Hepatocyte (in vitro differentiated cells): ENCODE data around the gene TRAF7. TPM values are rescaled to one million over a fixed set of nuclear protein-coding genes. Genes with fewer than 3 reads are reported as not detected.

ENCODE experiments used
- DNase-seq: peaks from one replicate; pipeline ENCODE4 v3.0.0-alpha.2; 2016; ENCODE audit warnings: low spot score
- H2AFZ ChIP-seq: fragments of 200-600 bp; sonication (generic); 2 replicates; pipeline ENCODE4 v1.6.0; 2016; ENCODE audit warnings: antibody characterized with exemption, mild to moderate bottlenecking
- H3K27ac ChIP-seq: fragments of 200-600 bp; sonication (generic); 2 replicates; pipeline ENCODE4 v1.5.1; 2016; ENCODE audit warnings: mild to moderate bottlenecking
- H3K27me3 ChIP-seq: fragments of 200-600 bp; sonication (generic); 2 replicates; pipeline ENCODE4 v1.6.1; 2016
- H3K36me3 ChIP-seq: fragments of 200-600 bp; sonication (generic); replicated peaks from 2 replicates; pipeline ENCODE4 v1.5.1; 2016; ENCODE audit warnings: low read depth; ENCODE audit not compliant: insufficient read depth
- H3K4me1 ChIP-seq: fragments of 200-600 bp; sonication (generic); 2 replicates; pipeline ENCODE4 v1.5.1; 2016; ENCODE audit warnings: mild to moderate bottlenecking, moderate library complexity; ENCODE audit not compliant: insufficient read depth
- H3K4me2 ChIP-seq: fragments of 200-600 bp; sonication (generic); 2 replicates; pipeline ENCODE4 v1.6.0; 2016
- H3K4me3 ChIP-seq: fragments of 200-600 bp; sonication (generic); 2 replicates; pipeline ENCODE4 v1.5.1; 2016; ENCODE audit warnings: mild to moderate bottlenecking
- H3K79me2 ChIP-seq: fragments of 200-600 bp; sonication (generic); 2 replicates; pipeline ENCODE4 v1.6.0; 2017; ENCODE audit warnings: mild to moderate bottlenecking
- H3K9me2 ChIP-seq: fragments of 200-600 bp; sonication (generic); replicated peaks from 2 replicates; pipeline ENCODE4 v1.6.0; 2017; ENCODE audit warnings: mild to moderate bottlenecking; ENCODE audit not compliant: insufficient read depth
- H3K9me3 ChIP-seq: fragments of 200-600 bp; sonication (generic); 2 replicates; pipeline ENCODE4 v1.5.1; 2016; ENCODE audit warnings: low read depth, mild to moderate bottlenecking
- H4K20me1 ChIP-seq: fragments of 200-600 bp; sonication (generic); 2 replicates; pipeline ENCODE4 v1.6.0; 2016; ENCODE audit warnings: mild to moderate bottlenecking; ENCODE audit not compliant: insufficient read depth, poor library complexity, severe bottlenecking
- CTCF ChIP-seq: fragments of 200-600 bp; sonication (generic); IDR thresholded peaks from 2 replicates; pipeline ENCODE4 v1.5.1; 2016; ENCODE audit warnings: antibody characterized with exemption, mild to moderate bottlenecking; ENCODE audit not compliant: poor library complexity
- EZH2 ChIP-seq: fragments of 200-600 bp; sonication (generic); IDR thresholded peaks from 2 replicates; pipeline ENCODE4 v1.6.1; 2016; ENCODE audit warnings: antibody characterized with exemption, mild to moderate bottlenecking, borderline replicate concordance
- EZH2phosphoT487 ChIP-seq: fragments of 200-600 bp; sonication (generic); IDR thresholded peaks from one replicate; pipeline ENCODE4 v1.6.1; 2018; ENCODE audit warnings: antibody characterized with exemption, mild to moderate bottlenecking, low read depth, moderate library complexity; ENCODE audit not compliant: unreplicated experiment, severe bottlenecking
- WGBS: methylation state at CpG from one replicate; pipeline ENCODE4 v1.1.6; 2016; ENCODE audit warnings: low lambda C conversion rate; ENCODE audit errors: missing lambda C conversion rate; 5-methylcytosine and 5-hydroxymethylcytosine counted together
- polyA plus RNA-seq: library from polyadenylated mRNA; unstranded; fragments of >200 nt; fragmentation: Nextera tagmentation; extraction: Ambion mirVana; gene quantifications from 2 replicates; pipeline ENCODE4 v1.2.1, GENCODE V29; 2016
- total RNA-seq: library from RNA; depleted of rRNA; stranded (reverse); fragments of >200 nt; gene quantifications from 2 replicates; pipeline ENCODE4 v1.2.3, GENCODE V29; 2014

Gene TRAF7
- total and polyA plus RNA-seq, 2 experiments from 2014 or later, result 37.4 to 55.1 TPM

- no peaks in the 10 kb centered on the region for H3K9me2 ChIP-seq
- peaks cover 47% of the 10 kb centered on the region for H3K4me1 ChIP-seq
- H4K20me1 ChIP-seq, result peaks cover 68% of the 10 kb centered on the region
- peak overlapping the region; percentile 95 for H3K4me2 ChIP-seq
- peaks cover 90% of the 10 kb centered on the region for H3K79me2 ChIP-seq
- DNase-seq, result no peak
- peak overlapping the region; percentile 56 for H3K27ac ChIP-seq
- H3K9me3 ChIP-seq, result no peaks in the 10 kb centered on the region
- WGBS, result 71% methylated on average over 5 of the region's 5 CpGs
- no peaks in the 10 kb centered on the region for H3K36me3 ChIP-seq
- no peak overlapping the region for H2AFZ ChIP-seq
- no peaks in the 10 kb centered on the region for H3K27me3 ChIP-seq
- H3K4me3 ChIP-seq, result peak overlapping the region; percentile 95
- TF ChIP-seq EZH2, result no peak
- no peak for TF ChIP-seq CTCF
- no peak for TF ChIP-seq EZH2phosphoT487
Observed at GRCh38 chr16:2156849-2157224, 1.3 kb downstream of the TRAF7 start.

DNA sequence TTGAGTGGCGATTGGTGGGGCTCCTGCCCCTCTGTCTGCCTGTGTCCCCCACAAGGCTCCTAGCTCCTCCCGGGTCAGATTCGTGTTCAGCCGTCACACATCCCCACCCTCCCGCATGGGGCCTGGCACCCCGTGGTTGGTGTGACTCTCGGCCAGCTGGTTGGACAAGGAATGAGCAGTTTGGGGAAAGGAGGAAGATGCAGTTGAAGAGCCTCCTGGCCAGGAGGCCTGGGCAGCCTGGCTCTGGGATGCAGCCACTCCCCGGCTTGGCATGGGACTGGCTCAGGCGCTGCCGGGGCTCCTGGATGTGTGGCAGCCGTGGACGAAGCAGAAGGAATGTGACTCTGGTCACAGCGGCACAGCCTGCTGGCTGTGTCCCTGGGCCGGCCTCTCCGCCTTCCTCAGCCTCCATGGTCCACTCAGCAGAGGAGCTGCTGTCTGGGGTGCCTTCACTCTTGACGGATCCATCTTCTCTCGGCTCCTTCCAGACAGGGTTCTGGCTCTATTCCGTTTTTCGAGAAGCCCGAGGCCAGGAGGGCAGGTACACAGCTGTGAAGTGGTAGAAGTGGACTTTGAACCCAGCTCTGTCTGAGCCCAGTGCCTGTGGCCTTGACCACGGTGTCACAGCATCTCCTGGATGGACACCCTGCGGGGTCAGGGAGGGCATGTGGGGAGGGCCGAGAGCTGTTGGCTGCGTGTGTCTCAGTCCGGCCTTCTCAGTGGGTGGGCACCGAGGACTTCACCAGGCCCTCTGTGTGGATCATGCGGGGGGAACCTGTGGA is 2.1 kb downstream of the TRAF7 start:
- no peak overlapping the region for H3K4me3 ChIP-seq
- H3K36me3 ChIP-seq, result no peaks in the 10 kb centered on the region
- H3K79me2 ChIP-seq, result peaks cover 90% of the 10 kb centered on the region
- 81% methylated on average over 27 of the region's 27 CpGs for WGBS
- H3K9me3 ChIP-seq, result no peaks in the 10 kb centered on the region
- H3K27me3 ChIP-seq, result no peaks in the 10 kb centered on the region
- H3K9me2 ChIP-seq, result no peaks in the 10 kb centered on the region
- H3K27ac ChIP-seq, result peak overlapping the region; percentile 56
- peaks cover 47% of the 10 kb centered on the region for H3K4me1 ChIP-seq
- H3K4me2 ChIP-seq, result peak overlapping the region; percentile 95
- H4K20me1 ChIP-seq, result peaks cover 60% of the 10 kb centered on the region
- TF ChIP-seq CTCF (no peak), EZH2 (no peak), EZH2phosphoT487 (no peak)
- H2AFZ ChIP-seq, result no peak overlapping the region
- no peak for DNase-seq

DNA sequence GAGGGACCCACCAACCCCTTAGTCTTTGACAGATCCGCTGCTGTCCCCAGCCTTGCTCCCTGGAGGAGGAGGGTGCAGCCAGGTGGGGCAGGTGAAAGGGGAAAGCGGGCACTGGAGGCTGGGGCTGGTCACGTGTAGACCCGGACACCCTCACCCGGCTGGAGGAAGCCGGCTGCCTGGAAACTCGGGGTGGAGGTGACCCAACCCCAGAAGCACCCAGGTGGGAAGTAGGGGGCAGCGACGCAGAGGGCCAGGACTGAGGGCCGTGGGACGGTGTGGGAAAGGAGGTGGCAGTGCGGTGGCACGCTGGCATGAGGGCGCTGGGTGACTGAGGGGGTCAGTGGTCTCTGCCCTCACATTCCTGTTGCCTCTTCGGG is 2.7 kb downstream of the TRAF7 start:
- Histone ChIP-seq H3K79me2 (peaks cover 89% of the 10 kb centered on the region), H3K4me2 (peak overlapping the region; percentile 95), H3K27me3 (no peaks in the 10 kb centered on the region), H3K4me3 (no peak overlapping the region), H3K9me3 (no peaks in the 10 kb centered on the region), H3K36me3 (no peaks in the 10 kb centered on the region), H3K4me1 (peaks cover 48% of the 10 kb centered on the region), H3K9me2 (no peaks in the 10 kb centered on the region), H2AFZ (no peak overlapping the region), H3K27ac (no peak overlapping the region), H4K20me1 (peaks cover 54% of the 10 kb centered on the region)
- no peak for DNase-seq
- TF ChIP-seq EZH2 (no peak), CTCF (no peak), EZH2phosphoT487 (no peak)
- WGBS, result 93% methylated on average over 15 of the region's 15 CpGs
